HCT116 (cell line): Measurements from ENCODE around the gene SPRN.
"Not testable (repeated sequence)": the region's sequence is repeated elsewhere in the genome, so short reads cannot be mapped to it uniquely, and the experiment has no call there.

ENCODE experiments used
- POLR2A ChIP-seq: IDR thresholded peaks from 2 replicates; pipeline ENCODE4 v1.7.0; 2011; ENCODE audit warnings: borderline replicate concordance; ENCODE audit not compliant: insufficient read depth, insufficient read length; ENCODE audit errors: extremely low read depth
- RAD21 ChIP-seq: IDR thresholded peaks from 2 replicates; pipeline ENCODE4 v1.6.1; 2012; ENCODE audit warnings: low read depth, mild to moderate bottlenecking

GRCh38 chr10:133429571-133429970, 5.1 kb upstream of the SPRN start:
- TF ChIP-seq RAD21, POLR2A: not testable (repeated sequence)
